IPS-11a (cell line): ENCODE results near the gene FHOD3.

ENCODE experiments used
- H3K4me3 ChIP-seq: one replicate; pipeline ENCODE4 v1.5.1; 2013; ENCODE audit warnings: low read depth, low read length, control low read depth

Gene FHOD3

GRCh38 chr18:36297417-36298125 is at the start of gene FHOD3:
FHOD3 (plus strand) TSS chr18:36297713; CDS start chr18:36297836, 123 bp downstream.
- peak within 1 kb of the TSS; percentile 55 for H3K4me3 ChIP-seq

- no peak overlapping the region for H3K4me3 ChIP-seq
Observed at GRCh38 chr18:36249392-36249791, 48.1 kb upstream of the FHOD3 start.

- H3K4me3 ChIP-seq: no peak overlapping the region
Observed at GRCh38 chr18:36250827-36251226, 46.7 kb upstream of the FHOD3 start.

GRCh38 chr18:36255072-36255698 is 42.3 kb upstream of the FHOD3 start:
- no peak overlapping the region for H3K4me3 ChIP-seq

- H3K4me3 ChIP-seq: no peak overlapping the region
Observed at GRCh38 chr18:36256094-36256493, 41.4 kb upstream of the FHOD3 start.

GRCh38 chr18:36262971-36263370 is 34.5 kb upstream of the FHOD3 start:
- H3K4me3 ChIP-seq: no peak overlapping the region

GRCh38 chr18:36264283-36264682 is 33.2 kb upstream of the FHOD3 start:
- no peak overlapping the region for H3K4me3 ChIP-seq

GRCh38 chr18:36265015-36265414 is 32.5 kb upstream of the FHOD3 start:
- no peak overlapping the region for H3K4me3 ChIP-seq

GRCh38 chr18:36269157-36269556 is 28.4 kb upstream of the FHOD3 start:
- H3K4me3 ChIP-seq: no peak overlapping the region

GRCh38 chr18:36271153-36271552 is 26.4 kb upstream of the FHOD3 start:
- H3K4me3 ChIP-seq: no peak overlapping the region

GRCh38 chr18:36273347-36273746 is 24.2 kb upstream of the FHOD3 start:
- H3K4me3 ChIP-seq: no peak overlapping the region

- H3K4me3 ChIP-seq: no peak overlapping the region
Observed at GRCh38 chr18:36274083-36274715, 23.3 kb upstream of the FHOD3 start.

GRCh38 chr18:36275561-36275960 is 22.0 kb upstream of the FHOD3 start:
- no peak overlapping the region for H3K4me3 ChIP-seq

GRCh38 chr18:36279001-36279400 is 18.5 kb upstream of the FHOD3 start:
- H3K4me3 ChIP-seq: no peak overlapping the region

GRCh38 chr18:36281936-36282335 is 15.6 kb upstream of the FHOD3 start:
- no peak overlapping the region for H3K4me3 ChIP-seq

- H3K4me3 ChIP-seq: no peak overlapping the region
Observed at GRCh38 chr18:36283448-36283847, 14.1 kb upstream of the FHOD3 start.

- H3K4me3 ChIP-seq: no peak overlapping the region
Observed at GRCh38 chr18:36284268-36284667, 13.2 kb upstream of the FHOD3 start.

GRCh38 chr18:36284671-36285295 is 12.7 kb upstream of the FHOD3 start:
- no peak overlapping the region for H3K4me3 ChIP-seq

GRCh38 chr18:36287653-36288052 is 9.9 kb upstream of the FHOD3 start:
- no peak overlapping the region for H3K4me3 ChIP-seq

GRCh38 chr18:36288689-36289088 is 8.8 kb upstream of the FHOD3 start:
- H3K4me3 ChIP-seq: no peak overlapping the region

- H3K4me3 ChIP-seq: no peak overlapping the region
Observed at GRCh38 chr18:36294031-36294430, 3.5 kb upstream of the FHOD3 start.

GRCh38 chr18:36295214-36295613 is 2.3 kb upstream of the FHOD3 start:
- no peak overlapping the region for H3K4me3 ChIP-seq
